IPS-15b (cell line): ENCODE measurements around the gene DAPP1.

Source experiments
- H3K27me3 ChIP-seq: one replicate; pipeline ENCODE4 v1.6.1; 2013; ENCODE audit warnings: low read length; ENCODE audit not compliant: control insufficient read depth, insufficient read depth
- H3K36me3 ChIP-seq: one replicate; pipeline ENCODE4 v1.6.1; 2013; ENCODE audit warnings: low read length; ENCODE audit not compliant: control insufficient read depth, insufficient read depth
- H3K4me1 ChIP-seq: one replicate; pipeline ENCODE4 v1.6.1; 2013; ENCODE audit warnings: mild to moderate bottlenecking, low read length; ENCODE audit not compliant: control insufficient read depth, insufficient read depth
- H3K4me3 ChIP-seq: one replicate; pipeline ENCODE4 v1.5.1; 2013; ENCODE audit warnings: low read depth, low read length
- H3K9ac ChIP-seq: one replicate; pipeline ENCODE4 v1.6.1; 2013; ENCODE audit warnings: low read depth, mild to moderate bottlenecking, low read length
- H3K9me3 ChIP-seq: one replicate; pipeline ENCODE4 v1.6.1; 2013; ENCODE audit warnings: mild to moderate bottlenecking, low read length; ENCODE audit not compliant: control insufficient read depth, insufficient read depth

Gene DAPP1

GRCh38 chr4:99808260-99808857 is 8.3 kb upstream of the DAPP1 start:
- Histone ChIP-seq H3K4me3 (no peak overlapping the region), H3K36me3 (no peaks in the 10 kb centered on the region), H3K9ac (peak overlapping the region; percentile 16), H3K9me3 (no peaks in the 10 kb centered on the region), H3K27me3 (no peaks in the 10 kb centered on the region), H3K4me1 (no peaks in the 10 kb centered on the region)

DNA sequence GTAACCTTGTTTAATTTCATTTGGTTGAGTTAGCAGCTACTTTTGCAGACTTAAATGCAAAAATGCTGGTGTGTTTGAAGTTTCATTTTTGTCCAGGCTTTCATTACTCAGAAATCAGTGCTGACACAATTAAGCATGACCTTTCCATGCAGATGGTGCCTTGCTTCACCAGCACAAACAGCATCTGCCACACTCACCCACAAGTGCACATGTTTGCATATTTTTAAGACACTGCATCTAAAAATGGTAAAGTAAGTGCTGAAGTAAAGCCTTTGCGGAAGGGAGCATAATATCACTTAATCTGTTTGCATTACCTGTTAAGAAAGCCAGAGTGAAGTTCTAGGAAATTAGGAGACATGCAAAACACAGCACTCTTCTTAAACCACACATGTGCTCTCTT is 7.3 kb upstream of the DAPP1 start:
- Histone ChIP-seq H3K36me3 (no peaks in the 10 kb centered on the region), H3K9ac (no peak overlapping the region), H3K4me3 (no peak overlapping the region)

DNA sequence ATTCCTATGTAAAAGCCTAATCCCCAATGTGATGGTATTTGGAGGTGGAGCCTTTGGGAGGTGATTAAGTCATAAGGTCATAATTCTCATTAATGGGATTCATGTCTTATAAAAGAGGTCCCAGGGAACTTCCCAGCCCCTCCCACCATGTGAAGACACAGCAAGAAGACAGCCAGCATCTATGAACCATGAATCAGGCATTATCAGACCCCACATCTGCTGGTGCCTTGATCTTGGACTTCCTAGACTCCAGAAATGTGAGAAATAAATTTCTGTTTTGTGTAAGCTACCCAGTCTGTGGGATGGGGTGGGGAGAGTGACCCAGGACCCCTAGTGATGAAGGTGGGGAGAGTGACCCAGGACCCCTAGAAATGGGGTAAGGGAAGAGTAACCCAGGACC is 6.1 kb upstream of the DAPP1 start:
- H3K27me3 ChIP-seq: no peaks in the 10 kb centered on the region
- no peaks in the 10 kb centered on the region for H3K9me3 ChIP-seq
- H3K9ac ChIP-seq: no peak overlapping the region
- no peak overlapping the region for H3K4me3 ChIP-seq
- H3K36me3 ChIP-seq: no peaks in the 10 kb centered on the region
- H3K4me1 ChIP-seq: peaks cover 1% of the 10 kb centered on the region

More for the DNA sequence above, 7.3 kb upstream of the DAPP1 start:
- H3K4me1 ChIP-seq: no peaks in the 10 kb centered on the region
- H3K9me3 ChIP-seq: no peaks in the 10 kb centered on the region
- H3K27me3 ChIP-seq: no peaks in the 10 kb centered on the region

DNA sequence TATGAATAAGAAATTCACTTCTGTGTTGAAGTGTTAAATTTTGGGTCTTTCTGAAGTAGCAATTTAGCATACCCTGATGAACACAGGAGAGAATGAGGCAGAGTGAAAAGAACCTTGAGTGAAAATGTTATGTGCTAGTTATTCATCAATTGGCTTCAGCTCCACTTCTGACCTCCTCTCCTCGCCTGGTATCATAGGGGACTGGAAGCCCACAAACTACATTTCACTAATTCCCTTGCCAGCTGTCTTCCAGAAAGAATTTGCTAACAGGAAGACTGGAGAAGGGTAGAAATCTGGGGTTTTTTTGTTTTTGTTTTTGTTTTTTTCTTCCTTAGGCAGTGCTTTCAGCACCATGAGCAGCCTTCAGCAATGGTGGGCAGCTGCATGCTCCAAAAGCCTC is 5.5 kb upstream of the DAPP1 start:
- no peaks in the 10 kb centered on the region for H3K27me3 ChIP-seq
- H3K9ac ChIP-seq: no peak overlapping the region
- no peak overlapping the region for H3K4me3 ChIP-seq
- H3K4me1 ChIP-seq: peaks cover 2% of the 10 kb centered on the region
- H3K9me3 ChIP-seq: no peaks in the 10 kb centered on the region
- no peaks in the 10 kb centered on the region for H3K36me3 ChIP-seq

DNA sequence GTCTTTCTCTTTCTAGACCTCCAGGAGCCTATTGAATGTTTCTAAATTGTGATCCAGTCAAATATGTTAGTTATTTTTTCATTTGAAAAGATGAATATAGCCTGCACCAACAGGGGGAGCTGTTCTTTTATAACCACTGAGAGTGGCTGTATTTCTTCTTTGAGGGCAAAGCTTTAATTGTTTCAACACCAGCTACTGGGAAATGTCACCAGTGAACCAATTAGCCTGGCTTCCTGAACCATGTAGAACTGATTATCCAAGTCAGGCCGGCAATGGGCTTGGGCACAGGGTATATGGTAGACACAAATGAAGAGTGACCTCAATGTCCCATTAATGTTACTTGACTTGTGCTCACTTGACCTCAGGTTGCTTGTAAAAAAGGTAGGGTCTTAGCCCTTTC is 4.8 kb upstream of the DAPP1 start:
- H3K36me3 ChIP-seq: no peaks in the 10 kb centered on the region
- H3K4me3 ChIP-seq: no peak overlapping the region
- peaks cover 2% of the 10 kb centered on the region for H3K4me1 ChIP-seq
- H3K9ac ChIP-seq: no peak overlapping the region
- no peaks in the 10 kb centered on the region for H3K9me3 ChIP-seq
- no peaks in the 10 kb centered on the region for H3K27me3 ChIP-seq

GRCh38 chr4:99815597-99816011 is 1.0 kb upstream of the DAPP1 start:
- no peak overlapping the region for H3K9ac ChIP-seq
- no peaks in the 10 kb centered on the region for H3K36me3 ChIP-seq
- H3K9me3 ChIP-seq: no peaks in the 10 kb centered on the region
- no peak overlapping the region for H3K4me3 ChIP-seq
- H3K27me3 ChIP-seq: no peaks in the 10 kb centered on the region
- peaks cover 4% of the 10 kb centered on the region for H3K4me1 ChIP-seq

- Histone ChIP-seq H3K4me1 (peaks cover 4% of the 10 kb centered on the region), H3K9me3 (no peaks in the 10 kb centered on the region), H3K36me3 (no peaks in the 10 kb centered on the region), H3K9ac (no peak overlapping the region), H3K4me3 (no peak overlapping the region), H3K27me3 (no peaks in the 10 kb centered on the region)
These were observed 773 bp downstream of the DAPP1 start for GRCh38 chr4:99817309-99817890.

DNA sequence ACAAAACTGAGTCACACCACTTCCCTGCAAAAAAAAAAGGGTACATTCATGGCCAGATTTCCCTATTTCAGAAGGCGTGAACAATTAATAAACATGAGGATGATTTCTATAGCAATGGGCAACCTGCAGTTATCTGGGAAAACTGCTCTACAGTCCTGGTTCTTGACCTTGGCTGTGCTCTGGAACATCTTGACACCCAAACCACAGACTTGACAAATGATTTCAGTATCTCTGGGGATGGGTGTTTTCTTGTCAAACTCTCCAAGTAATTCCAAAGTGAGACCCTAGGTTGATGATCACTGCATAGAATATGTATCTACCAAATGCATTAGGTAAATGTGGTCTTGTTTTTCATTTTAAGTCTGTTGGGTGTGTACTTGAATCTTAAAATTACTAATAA is 2.0 kb downstream of the DAPP1 start:
- no peaks in the 10 kb centered on the region for H3K9me3 ChIP-seq
- H3K4me3 ChIP-seq: no peak overlapping the region
- peaks cover 4% of the 10 kb centered on the region for H3K4me1 ChIP-seq
- no peaks in the 10 kb centered on the region for H3K36me3 ChIP-seq
- H3K9ac ChIP-seq: no peak overlapping the region
- no peaks in the 10 kb centered on the region for H3K27me3 ChIP-seq

DNA sequence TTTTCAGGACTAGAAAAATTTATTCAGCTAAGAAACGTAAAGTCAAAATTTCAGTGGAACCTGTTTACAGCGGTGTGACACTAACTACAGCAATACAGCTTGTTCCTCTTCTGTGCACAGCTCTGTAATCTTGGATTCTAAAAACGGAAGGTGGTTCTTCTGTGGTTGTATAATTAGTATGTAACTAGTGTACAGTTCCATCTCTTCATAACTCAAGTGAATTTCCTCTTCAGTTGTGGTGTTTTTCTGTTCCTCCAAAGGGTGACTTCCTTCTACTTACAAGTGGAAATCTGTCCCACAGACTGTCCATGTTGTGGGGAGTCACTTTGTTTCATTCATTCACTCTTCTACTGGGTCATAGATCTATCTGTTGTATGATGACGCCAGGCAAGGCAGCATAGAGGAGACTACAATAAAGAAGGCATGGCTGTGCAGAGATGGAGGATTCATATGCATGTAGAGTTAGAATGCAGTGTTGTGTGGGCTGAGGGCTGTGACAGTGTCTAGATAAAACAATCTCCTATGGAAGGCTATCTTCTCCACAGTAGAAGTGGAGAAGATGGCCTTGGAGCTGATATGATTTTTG is 5.4 kb downstream of the DAPP1 start:
- Histone ChIP-seq H3K4me1 (peaks cover 2% of the 10 kb centered on the region), H3K36me3 (no peaks in the 10 kb centered on the region), H3K9me3 (no peaks in the 10 kb centered on the region), H3K27me3 (no peaks in the 10 kb centered on the region), H3K9ac (no peak overlapping the region), H3K4me3 (no peak overlapping the region)

DNA sequence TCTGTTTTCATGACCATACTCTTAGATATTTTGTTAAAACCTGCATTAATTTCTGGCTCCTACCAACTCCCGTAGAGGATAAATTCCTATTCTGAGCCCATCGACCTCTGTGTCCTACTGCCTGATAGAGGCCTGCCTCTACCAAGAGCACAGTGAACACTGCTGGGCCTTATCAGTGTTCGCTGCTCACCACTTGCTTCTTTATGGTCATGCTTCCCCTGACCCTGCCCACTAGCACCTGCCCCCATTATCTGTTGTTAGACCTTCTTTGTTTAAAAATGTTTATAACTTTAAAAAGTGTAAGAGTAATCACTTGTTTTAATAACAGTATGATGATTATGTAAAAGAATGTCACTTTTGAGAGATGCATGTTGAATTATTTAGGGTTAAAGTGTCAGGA is 6.1 kb downstream of the DAPP1 start:
- H3K4me1 ChIP-seq: no peaks in the 10 kb centered on the region
- no peak overlapping the region for H3K4me3 ChIP-seq
- no peak overlapping the region for H3K9ac ChIP-seq
- H3K27me3 ChIP-seq: no peaks in the 10 kb centered on the region
- no peaks in the 10 kb centered on the region for H3K36me3 ChIP-seq
- H3K9me3 ChIP-seq: no peaks in the 10 kb centered on the region

GRCh38 chr4:99824070-99824599 is 7.5 kb downstream of the DAPP1 start:
- H3K4me3 ChIP-seq: no peak overlapping the region
- no peaks in the 10 kb centered on the region for H3K36me3 ChIP-seq
- no peak overlapping the region for H3K9ac ChIP-seq
- H3K27me3 ChIP-seq: no peaks in the 10 kb centered on the region
- H3K4me1 ChIP-seq: no peaks in the 10 kb centered on the region
- H3K9me3 ChIP-seq: no peaks in the 10 kb centered on the region

DNA sequence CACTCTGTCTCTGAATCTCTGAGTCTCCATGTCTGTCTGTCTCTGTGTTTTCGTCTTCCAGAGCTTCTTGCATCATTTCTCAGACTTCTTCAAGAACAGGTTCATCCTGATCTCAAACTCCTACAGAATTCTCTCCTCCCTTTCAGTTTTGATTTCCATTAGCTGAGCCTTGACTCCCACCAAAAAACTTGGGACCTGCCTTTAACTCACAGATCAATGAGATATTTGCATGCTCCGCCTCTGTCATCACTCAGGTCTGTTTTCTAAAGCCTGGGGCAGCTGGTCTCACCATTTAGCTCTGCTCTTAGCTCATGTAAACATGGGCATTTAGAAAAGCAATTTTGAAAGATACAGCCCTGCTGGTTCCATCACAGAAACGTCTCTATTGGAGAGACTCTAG is 8.6 kb downstream of the DAPP1 start:
- H3K4me1 ChIP-seq: no peaks in the 10 kb centered on the region

More for the DNA sequence above, 8.6 kb downstream of the DAPP1 start:
- Histone ChIP-seq H3K36me3 (no peaks in the 10 kb centered on the region), H3K9me3 (no peaks in the 10 kb centered on the region), H3K4me3 (no peak overlapping the region), H3K9ac (no peak overlapping the region), H3K27me3 (no peaks in the 10 kb centered on the region)
